KMS-11 (cell line): ENCODE data around the gene GNE.

Source experiments
- H2AFZ ChIP-seq: fragments of 200-600 bp; sonication (generic); 2 replicates; pipeline ENCODE4 v1.6.1; 2016; ENCODE audit warnings: antibody characterized with exemption, mixed run types, low read depth
- H3K27ac ChIP-seq: fragments of 200-600 bp; sonication (generic); 2 replicates; pipeline ENCODE4 v1.6.1; 2016; ENCODE audit warnings: mild to moderate bottlenecking, mixed run types
- H3K27me3 ChIP-seq: fragments of 200-600 bp; sonication (generic); 2 replicates; pipeline ENCODE4 v1.6.1; 2017; ENCODE audit warnings: mild to moderate bottlenecking, low read depth, mixed run types, moderate library complexity; ENCODE audit not compliant: insufficient read depth
- H3K36me3 ChIP-seq: fragments of 200-600 bp; sonication (generic); 2 replicates; pipeline ENCODE4 v1.6.1; 2017; ENCODE audit warnings: mild to moderate bottlenecking, mixed run types; ENCODE audit not compliant: insufficient read depth
- H3K4me1 ChIP-seq: fragments of 200-600 bp; sonication (generic); 2 replicates; pipeline ENCODE4 v1.6.1; 2016; ENCODE audit warnings: mild to moderate bottlenecking, low read depth, mixed run types; ENCODE audit not compliant: poor library complexity, severe bottlenecking
- H3K4me2 ChIP-seq: fragments of 200-600 bp; sonication (generic); 2 replicates; pipeline ENCODE4 v1.7.0; 2016; ENCODE audit warnings: mild to moderate bottlenecking, mixed run types
- H3K4me3 ChIP-seq: fragments of 200-600 bp; sonication (generic); IDR thresholded peaks from 2 replicates; pipeline ENCODE4 v1.6.1; 2017; ENCODE audit warnings: low read depth, low read length, mixed read lengths; ENCODE audit not compliant: insufficient read depth
- H3K79me2 ChIP-seq: fragments of 200-600 bp; sonication (generic); 2 replicates; pipeline ENCODE4 v1.6.1; 2016; ENCODE audit warnings: low read depth, mixed run types; ENCODE audit not compliant: insufficient read depth
- H3K9ac ChIP-seq: fragments of 200-600 bp; sonication (generic); 2 replicates; pipeline ENCODE4 v1.6.1; 2016; ENCODE audit warnings: mild to moderate bottlenecking, mixed run types
- H4K20me1 ChIP-seq: fragments of 200-600 bp; sonication (generic); 2 replicates; pipeline ENCODE4 v1.6.1; 2016; ENCODE audit warnings: mild to moderate bottlenecking, mixed run types; ENCODE audit not compliant: insufficient read depth
- CTCF ChIP-seq: fragments of 200-600 bp; sonication (generic); conservative IDR thresholded peaks from 2 replicates; pipeline ENCODE4 v1.6.1; 2017; ENCODE audit warnings: low read depth, mild to moderate bottlenecking, antibody characterized with exemption, low read length, moderate library complexity, mixed read lengths

GNE gene

DNA sequence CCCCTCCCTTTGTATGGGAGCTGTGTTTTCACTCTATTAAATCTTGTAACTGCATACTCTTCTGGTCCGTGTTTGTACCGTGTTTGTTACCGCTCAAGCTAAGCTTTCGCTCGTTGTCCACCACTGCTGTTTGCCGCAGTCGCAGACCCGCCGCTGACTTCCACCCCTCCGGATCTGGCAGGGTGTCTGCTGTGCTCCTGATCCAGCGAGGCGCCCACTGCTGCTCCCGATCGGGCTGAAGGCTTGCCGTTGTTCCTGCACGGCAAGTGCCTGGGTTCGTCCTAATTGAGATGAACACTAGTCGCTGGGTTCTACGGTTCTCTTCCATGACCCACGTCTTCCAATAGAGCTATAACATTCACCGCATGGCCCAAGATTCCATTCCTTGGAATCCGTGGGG lies 6.6 kb upstream of the GNE start:
- no peak overlapping the region for H2AFZ ChIP-seq
- H3K4me3 ChIP-seq = no peak overlapping the region
- no peak for TF ChIP-seq CTCF
- H3K9ac ChIP-seq = no peak overlapping the region
- no peaks in the 10 kb centered on the region for H3K79me2 ChIP-seq
- H3K4me2 ChIP-seq = no peak overlapping the region
- no peaks in the 10 kb centered on the region for H3K27me3 ChIP-seq
- H3K36me3 ChIP-seq = no peaks in the 10 kb centered on the region
- no peaks in the 10 kb centered on the region for H3K4me1 ChIP-seq
- no peak overlapping the region for H3K27ac ChIP-seq
- no peaks in the 10 kb centered on the region for H4K20me1 ChIP-seq

GRCh38 chr9:36263683-36264082 lies 5.4 kb upstream of the GNE start:
- H3K9ac ChIP-seq = no peak overlapping the region
- H3K4me2 ChIP-seq = no peak overlapping the region
- no peaks in the 10 kb centered on the region for H4K20me1 ChIP-seq
- H3K27me3 ChIP-seq = no peaks in the 10 kb centered on the region
- H3K27ac ChIP-seq = no peak overlapping the region
- H2AFZ ChIP-seq = no peak overlapping the region
- H3K79me2 ChIP-seq = no peaks in the 10 kb centered on the region
- no peak overlapping the region for H3K4me3 ChIP-seq
- TF ChIP-seq CTCF = no peak
- H3K36me3 ChIP-seq = no peaks in the 10 kb centered on the region
- peaks cover 4% of the 10 kb centered on the region for H3K4me1 ChIP-seq

DNA sequence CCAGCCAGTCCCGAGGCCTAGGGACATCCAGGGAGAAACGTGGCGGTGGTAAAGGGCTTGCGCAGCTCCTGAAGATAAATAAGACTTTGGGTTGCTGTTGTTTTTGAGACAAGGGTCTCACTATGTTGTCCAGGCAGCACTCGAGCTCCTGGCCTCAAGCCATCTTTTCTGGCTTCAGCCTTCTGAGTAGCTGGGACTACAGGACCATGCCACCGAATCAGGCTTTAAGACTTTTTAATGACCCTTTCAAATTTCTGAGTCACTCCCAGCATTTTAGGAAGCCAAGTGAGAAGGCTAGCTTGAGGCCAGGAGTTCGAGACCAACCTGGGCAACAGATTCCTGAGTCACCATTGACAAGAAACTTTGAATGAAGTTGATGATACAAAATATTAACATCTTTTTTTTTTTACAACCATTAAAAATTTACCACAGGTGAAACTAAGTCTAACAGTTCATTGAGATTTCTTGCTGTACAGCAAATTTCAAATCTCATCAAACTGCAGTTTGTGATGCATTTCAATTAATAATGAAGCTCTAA lies 817 bp upstream of the GNE start:
- H3K4me2 ChIP-seq = peak overlapping the region; percentile 82
- no peaks in the 10 kb centered on the region for H4K20me1 ChIP-seq
- peak overlapping the region; percentile 56; the same call in 1 of the 2 replicates for H3K27ac ChIP-seq
- peaks cover 4% of the 10 kb centered on the region for H3K4me1 ChIP-seq
- H3K27me3 ChIP-seq = no peaks in the 10 kb centered on the region
- H3K9ac ChIP-seq = peak overlapping the region; percentile 40; the same call in 1 of the 2 replicates
- peak overlapping the region; percentile 57; the same call in 1 of the 2 replicates for H2AFZ ChIP-seq
- H3K36me3 ChIP-seq = no peaks in the 10 kb centered on the region
- no peak for TF ChIP-seq CTCF
- H3K79me2 ChIP-seq = peaks cover 12% of the 10 kb centered on the region; the same call in 1 of the 2 replicates
- H3K4me3 ChIP-seq = no peak overlapping the region

GRCh38 chr9:36251428-36251827 lies 6.8 kb downstream of the GNE start:
- 0 out of 2 replicates have a peak, but pooled peaks cover 5% of the 10 kb centered on the region for H3K79me2 ChIP-seq
- no peak for TF ChIP-seq CTCF

More at GRCh38 chr9:36251428-36251827, 6.8 kb downstream of the GNE start:
- no peak overlapping the region for H3K27ac ChIP-seq
- H3K27me3 ChIP-seq = no peaks in the 10 kb centered on the region
- no peak overlapping the region for H3K4me3 ChIP-seq
- peaks cover 16% of the 10 kb centered on the region for H3K4me1 ChIP-seq
- H3K4me2 ChIP-seq = no peak overlapping the region
- no peaks in the 10 kb centered on the region for H4K20me1 ChIP-seq
- no peaks in the 10 kb centered on the region for H3K36me3 ChIP-seq
- no peak overlapping the region for H3K9ac ChIP-seq
- H2AFZ ChIP-seq = no peak overlapping the region
